Parathyroid adenoma (tissue), 2 donors: ENCODE data around the gene OR6C76.
"Not testable (repeated sequence)": the region's sequence is repeated elsewhere in the genome, so short reads cannot be mapped to it uniquely, and the experiment has no call there.

ENCODE experiments used
- H2AFZ ChIP-seq: fragments of 300-600 bp; sonication (generic); one replicate; pipeline ENCODE4 v1.7.0; 2017; ENCODE audit warnings: antibody characterized with exemption, mild to moderate bottlenecking
- H3K27ac ChIP-seq: fragments of 300-600 bp; sonication (generic); one replicate; pipeline ENCODE4 v1.7.0; 2017
- H3K27me3 ChIP-seq: fragments of 300-600 bp; sonication (generic); one replicate; pipeline ENCODE4 v1.7.0; 2017; ENCODE audit warnings: low read length; ENCODE audit not compliant: control insufficient read depth, insufficient read depth
- H3K36me3 ChIP-seq: fragments of 300-600 bp; sonication (generic); one replicate; pipeline ENCODE4 v1.7.0; 2017; ENCODE audit warnings: low read length; ENCODE audit not compliant: control insufficient read depth, insufficient read depth
- H3K4me1 ChIP-seq: fragments of 300-600 bp; sonication (generic); one replicate; pipeline ENCODE4 v1.7.0; 2017; ENCODE audit warnings: control low read depth
- H3K4me2 ChIP-seq: fragments of 300-600 bp; sonication (generic); one replicate; pipeline ENCODE4 v1.7.0; 2017; ENCODE audit warnings: low read length
- H3K4me3 ChIP-seq: fragments of 300-600 bp; sonication (generic); one replicate; pipeline ENCODE4 v1.7.0; 2017; ENCODE audit warnings: low read depth, low read length
- H3K79me2 ChIP-seq: fragments of 300-600 bp; sonication (generic); one replicate; pipeline ENCODE4 v1.7.0; 2017; ENCODE audit warnings: control low read depth
- H3K9ac ChIP-seq: fragments of 300-600 bp; sonication (generic); one replicate; pipeline ENCODE4 v1.7.0; 2017; ENCODE audit warnings: mild to moderate bottlenecking
- H3K9me3 ChIP-seq: fragments of 300-600 bp; sonication (generic); one replicate; pipeline ENCODE4 v1.7.0; 2017; ENCODE audit warnings: low read length; ENCODE audit not compliant: control insufficient read depth
- TF ChIP-seq, protein P1 (sequence below): fragments of 300-600 bp; sonication (generic); IDR thresholded peaks from one replicate; pipeline ENCODE4 v1.7.0; 2017; ENCODE audit warnings: antibody characterized with exemption, mild to moderate bottlenecking
- donor health status: primary hyperparathyroidism.

Gene OR6C76

DNA sequence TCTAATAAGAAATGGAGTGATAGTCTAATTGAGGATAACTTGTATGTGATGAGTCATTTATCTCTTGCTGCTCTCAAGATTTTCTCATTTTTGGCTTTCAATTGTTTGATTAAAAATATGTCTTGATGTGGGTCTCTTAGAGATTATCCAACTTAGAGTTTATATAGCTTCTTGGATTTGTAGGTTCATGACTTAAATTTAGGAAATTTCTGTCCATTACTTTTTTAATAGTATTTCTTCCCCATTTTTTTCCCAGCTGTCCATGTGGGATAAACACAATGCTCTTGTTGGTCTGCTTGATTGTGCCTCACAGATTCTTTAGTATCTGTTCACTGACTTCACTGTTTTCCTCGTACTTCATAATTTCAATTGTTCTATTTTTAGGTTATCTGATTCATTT, 18.2 kb upstream of the OR6C76 start:
- Histone ChIP-seq H3K4me3 (no peak overlapping the region), H3K79me2 (no peaks in the 10 kb centered on the region), H3K27ac (no peak overlapping the region), H3K27me3 (no peaks in the 10 kb centered on the region), H3K9ac (no peak overlapping the region), H3K4me1 (no peaks in the 10 kb centered on the region), H3K4me2 (no peak overlapping the region), H3K36me3 (no peaks in the 10 kb centered on the region), H3K9me3 (no peaks in the 10 kb centered on the region), H2AFZ (no peak overlapping the region)
- TF ChIP-seq, protein P1, sequence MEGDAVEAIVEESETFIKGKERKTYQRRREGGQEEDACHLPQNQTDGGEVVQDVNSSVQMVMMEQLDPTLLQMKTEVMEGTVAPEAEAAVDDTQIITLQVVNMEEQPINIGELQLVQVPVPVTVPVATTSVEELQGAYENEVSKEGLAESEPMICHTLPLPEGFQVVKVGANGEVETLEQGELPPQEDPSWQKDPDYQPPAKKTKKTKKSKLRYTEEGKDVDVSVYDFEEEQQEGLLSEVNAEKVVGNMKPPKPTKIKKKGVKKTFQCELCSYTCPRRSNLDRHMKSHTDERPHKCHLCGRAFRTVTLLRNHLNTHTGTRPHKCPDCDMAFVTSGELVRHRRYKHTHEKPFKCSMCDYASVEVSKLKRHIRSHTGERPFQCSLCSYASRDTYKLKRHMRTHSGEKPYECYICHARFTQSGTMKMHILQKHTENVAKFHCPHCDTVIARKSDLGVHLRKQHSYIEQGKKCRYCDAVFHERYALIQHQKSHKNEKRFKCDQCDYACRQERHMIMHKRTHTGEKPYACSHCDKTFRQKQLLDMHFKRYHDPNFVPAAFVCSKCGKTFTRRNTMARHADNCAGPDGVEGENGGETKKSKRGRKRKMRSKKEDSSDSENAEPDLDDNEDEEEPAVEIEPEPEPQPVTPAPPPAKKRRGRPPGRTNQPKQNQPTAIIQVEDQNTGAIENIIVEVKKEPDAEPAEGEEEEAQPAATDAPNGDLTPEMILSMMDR = no peak

DNA sequence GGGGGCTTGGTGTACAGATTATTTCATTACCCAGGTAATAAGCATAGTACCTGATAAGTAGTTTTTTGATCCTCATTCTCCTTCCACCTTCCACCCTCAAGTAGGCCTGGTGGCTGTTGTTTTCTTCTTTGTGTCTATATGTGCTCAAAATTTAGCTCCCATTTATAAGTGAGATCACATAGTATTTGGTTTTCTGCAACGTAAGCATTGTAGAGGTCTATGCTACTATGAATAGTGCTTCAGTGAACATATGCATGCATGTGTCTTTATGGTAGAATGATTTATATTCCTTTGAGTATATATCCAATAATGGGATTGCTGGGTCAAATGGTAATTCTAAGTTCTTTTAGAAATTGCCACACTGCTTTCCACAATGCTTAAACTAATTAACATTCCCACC, 16.9 kb upstream of the OR6C76 start:
- not testable (repeated sequence) for H3K9me3 ChIP-seq, H3K4me1 ChIP-seq, H3K4me2 ChIP-seq, H3K36me3 ChIP-seq, H3K79me2 ChIP-seq, H2AFZ ChIP-seq, H3K27ac ChIP-seq, H3K9ac ChIP-seq, H3K4me3 ChIP-seq, H3K27me3 ChIP-seq

DNA sequence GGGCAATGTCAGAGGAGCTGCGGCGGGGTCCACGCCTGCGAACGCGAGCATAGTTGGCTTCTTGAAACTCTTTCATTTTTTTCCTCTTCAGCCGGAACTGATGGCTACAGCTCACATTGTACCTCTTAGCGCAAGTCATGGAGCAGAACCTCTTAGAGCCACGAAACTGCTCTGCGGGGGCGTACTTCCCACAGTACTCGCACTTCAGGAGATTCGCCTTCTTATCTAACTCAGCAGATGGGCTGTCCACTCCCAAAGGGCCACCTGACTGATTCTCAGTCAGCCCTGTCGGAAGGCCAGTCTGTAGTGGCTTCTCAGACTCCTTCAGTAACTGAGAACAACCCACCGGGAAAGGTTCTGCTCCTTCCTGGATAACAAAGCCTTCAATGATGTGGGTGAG, 13.9 kb upstream of the OR6C76 start:
- not testable (repeated sequence) for H3K27me3 ChIP-seq, H3K36me3 ChIP-seq, H3K79me2 ChIP-seq, H3K4me2 ChIP-seq, H3K9ac ChIP-seq, H3K4me1 ChIP-seq, H3K9me3 ChIP-seq, H2AFZ ChIP-seq, H3K27ac ChIP-seq, H3K4me3 ChIP-seq

DNA sequence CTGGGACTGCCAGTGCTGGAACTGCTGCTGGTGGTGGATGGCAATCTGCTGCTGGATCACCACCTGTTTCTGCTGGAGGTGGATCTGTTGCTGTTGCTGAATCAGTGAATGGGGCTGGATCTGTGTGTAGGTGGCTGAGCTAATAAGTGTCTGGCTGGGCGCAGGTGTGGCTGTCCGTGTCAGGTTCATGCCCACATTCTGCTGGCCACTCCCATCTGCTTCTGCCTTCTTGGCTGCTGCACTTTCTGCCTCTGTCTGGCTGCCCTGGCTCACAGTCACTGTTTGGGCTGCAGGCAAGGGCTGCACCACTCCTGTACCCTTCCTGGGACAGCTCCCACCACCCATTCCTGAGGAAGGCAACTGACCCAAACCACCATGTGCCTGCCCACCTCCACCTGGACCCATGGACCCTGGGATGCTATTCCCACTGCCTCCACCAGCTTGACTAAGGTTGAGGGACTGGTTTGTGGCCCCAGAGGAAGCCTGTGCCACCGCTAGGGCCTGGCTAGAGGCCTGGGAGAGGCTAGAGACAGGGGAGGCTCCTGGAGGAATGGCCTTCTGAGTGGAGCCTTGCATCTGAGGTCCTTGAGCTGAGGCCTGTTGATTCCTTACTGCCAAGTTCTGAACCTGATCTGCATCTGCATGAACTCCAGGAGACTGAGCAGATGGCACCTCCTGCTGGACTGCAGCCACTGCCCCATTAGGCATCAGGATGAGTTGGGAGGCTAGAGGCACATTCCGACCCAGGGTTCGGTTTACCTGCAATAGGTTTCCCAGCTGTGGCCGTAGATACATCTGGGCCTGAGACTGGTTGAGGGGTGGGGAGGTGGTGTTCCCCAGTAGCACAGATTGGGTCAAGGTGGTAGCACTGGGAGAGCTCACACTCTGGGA, 12.3 kb upstream of the OR6C76 start:
- not testable (repeated sequence) for H3K36me3 ChIP-seq, H3K79me2 ChIP-seq, H3K4me1 ChIP-seq, H3K4me2 ChIP-seq, H2AFZ ChIP-seq, H3K27me3 ChIP-seq, H3K27ac ChIP-seq, H3K9ac ChIP-seq, H3K4me3 ChIP-seq, H3K9me3 ChIP-seq

DNA sequence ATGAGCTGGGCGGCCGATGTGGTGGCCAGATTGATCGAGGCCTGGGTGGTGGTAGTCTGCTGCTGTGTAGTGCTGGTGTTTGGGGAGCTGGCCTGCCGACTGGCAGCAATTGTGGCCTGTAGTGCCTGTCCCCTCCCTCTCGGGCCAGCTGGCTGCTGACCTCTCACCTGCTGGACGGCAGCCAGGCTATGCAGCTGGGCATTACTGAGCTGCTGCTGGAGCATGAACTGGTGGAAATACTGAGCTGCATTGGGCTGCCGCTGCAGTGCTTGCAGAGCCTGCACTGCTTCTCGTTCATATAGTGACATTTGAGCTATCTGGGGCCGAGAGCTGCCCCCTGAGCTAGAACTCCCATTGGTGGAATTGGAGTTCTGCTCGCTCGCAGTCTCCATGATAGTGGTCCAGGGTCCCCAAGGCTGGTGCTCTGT, 11.6 kb upstream of the OR6C76 start:
- not testable (repeated sequence) for H3K9me3 ChIP-seq

DNA sequence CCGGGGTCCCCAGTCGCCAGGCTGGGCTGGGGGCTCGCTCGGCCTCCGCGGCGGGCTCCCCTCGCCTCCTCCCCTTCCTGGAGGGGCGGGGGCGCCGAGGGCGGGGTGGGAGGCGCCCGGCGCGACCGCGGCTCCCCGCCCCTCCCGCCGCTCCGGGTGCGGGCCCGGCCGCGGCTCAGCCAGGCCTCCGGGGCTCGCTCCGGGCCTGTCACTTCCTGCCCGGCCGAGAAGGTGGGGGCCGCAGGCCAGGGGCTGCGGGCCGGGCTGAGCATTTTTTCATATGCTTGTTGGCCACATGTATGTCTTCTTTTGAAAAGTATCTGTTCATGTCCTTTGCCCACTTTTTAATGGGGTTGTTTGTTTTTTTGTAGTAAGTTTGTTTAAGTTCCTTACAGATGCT, 11.2 kb upstream of the OR6C76 start:
- H3K4me2 ChIP-seq, H3K4me3 ChIP-seq, H3K4me1 ChIP-seq, H3K36me3 ChIP-seq, H3K9me3 ChIP-seq, H3K27me3 ChIP-seq, H3K9ac ChIP-seq, H3K79me2 ChIP-seq, H3K27ac ChIP-seq: not testable (repeated sequence)
- H2AFZ ChIP-seq = peak overlapping the region; percentile 51

More for the DNA sequence above, 11.6 kb upstream of the OR6C76 start:
- H3K9ac ChIP-seq, H3K4me2 ChIP-seq, H3K27ac ChIP-seq, H3K79me2 ChIP-seq, H3K4me1 ChIP-seq, H3K27me3 ChIP-seq, H3K36me3 ChIP-seq, H3K4me3 ChIP-seq: not testable (repeated sequence)
- peak overlapping the region; percentile 8 for H2AFZ ChIP-seq

DNA sequence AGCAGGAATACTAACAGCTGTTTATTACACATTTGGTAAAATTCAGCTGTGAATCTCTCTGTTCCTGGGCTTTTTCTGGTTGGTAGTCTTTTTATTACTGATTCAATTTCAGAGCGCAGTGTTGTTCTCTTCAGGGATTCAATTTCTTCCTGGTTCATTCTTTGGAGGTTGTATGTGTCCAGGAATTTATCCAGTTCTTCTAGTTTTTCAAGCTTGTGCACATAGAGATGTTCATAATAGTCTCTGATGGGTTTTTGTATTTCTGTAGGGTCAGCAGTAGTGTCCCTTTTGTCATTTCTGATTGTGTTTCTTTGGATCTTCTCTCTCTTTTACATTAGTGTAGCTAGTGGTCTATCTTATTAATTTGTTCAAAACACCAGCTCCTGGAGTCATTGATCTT, 9.1 kb upstream of the OR6C76 start:
- no peaks in the 10 kb centered on the region for H3K36me3 ChIP-seq
- no peaks in the 10 kb centered on the region for H3K79me2 ChIP-seq
- TF ChIP-seq, protein P1 = no peak
- H3K4me1 ChIP-seq = no peaks in the 10 kb centered on the region
- no peak overlapping the region for H3K4me3 ChIP-seq
- no peak overlapping the region for H2AFZ ChIP-seq
- no peak overlapping the region for H3K4me2 ChIP-seq
- H3K9ac ChIP-seq = no peak overlapping the region
- H3K27ac ChIP-seq = no peak overlapping the region
- no peaks in the 10 kb centered on the region for H3K9me3 ChIP-seq
- H3K27me3 ChIP-seq = no peaks in the 10 kb centered on the region
